Neural cell (in vitro differentiated cells): ENCODE measurements around the gene PIP4K2C.

Experiments
- EP300 ChIP-seq: fragments of 450-650 bp; conservative IDR thresholded peaks from 2 replicates; pipeline ENCODE4 v1.6.1; 2014; ENCODE audit warnings: antibody characterized with exemption, mild to moderate bottlenecking, moderate library complexity; ENCODE audit not compliant: poor library complexity, severe bottlenecking
- EZH2 ChIP-seq: fragments of 200-600, 300-800 bp; shearing (Covaris generic), sonication (generic); IDR thresholded peaks from 2 replicates; pipeline ENCODE4 v1.6.1; 2014; ENCODE audit warnings: antibody characterized with exemption, low read length, borderline replicate concordance, mild to moderate bottlenecking; ENCODE audit not compliant: insufficient read depth, poor library complexity, severe bottlenecking
- MXI1 ChIP-seq: fragments of 450-650 bp; conservative IDR thresholded peaks from 2 replicates; pipeline ENCODE4 v1.6.1; 2014; ENCODE audit warnings: antibody characterized with exemption, mild to moderate bottlenecking; ENCODE audit not compliant: poor library complexity, severe bottlenecking
- RAD21 ChIP-seq: fragments of 450-650 bp; conservative IDR thresholded peaks from 2 replicates; pipeline ENCODE4 v1.6.1; 2014; ENCODE audit warnings: antibody characterized with exemption, mild to moderate bottlenecking, moderate library complexity
- SMC3 ChIP-seq: fragments of 450-650 bp; conservative IDR thresholded peaks from 2 replicates; pipeline ENCODE4 v1.6.1; 2014; ENCODE audit warnings: antibody characterized with exemption, mild to moderate bottlenecking, moderate library complexity; ENCODE audit not compliant: poor library complexity
- TAF1 ChIP-seq: IDR thresholded peaks from 2 replicates; pipeline ENCODE4 v1.6.1; 2012; ENCODE audit warnings: low read depth
- TF ChIP-seq, protein P1 (sequence below): fragments of 450-650 bp; IDR thresholded peaks from 2 replicates; pipeline ENCODE4 v1.5.1; 2014; ENCODE audit warnings: antibody characterized with exemption, mild to moderate bottlenecking, moderate library complexity; ENCODE audit not compliant: poor library complexity, severe bottlenecking
- TF ChIP-seq, protein P2 (sequence below): IDR thresholded peaks from 2 replicates; pipeline ENCODE4 v1.6.1; 2012; ENCODE audit warnings: borderline replicate concordance

GRCh38 chr12:57604992-57605810, 14.2 kb downstream of the PIP4K2C start:
- TF ChIP-seq, protein P1, sequence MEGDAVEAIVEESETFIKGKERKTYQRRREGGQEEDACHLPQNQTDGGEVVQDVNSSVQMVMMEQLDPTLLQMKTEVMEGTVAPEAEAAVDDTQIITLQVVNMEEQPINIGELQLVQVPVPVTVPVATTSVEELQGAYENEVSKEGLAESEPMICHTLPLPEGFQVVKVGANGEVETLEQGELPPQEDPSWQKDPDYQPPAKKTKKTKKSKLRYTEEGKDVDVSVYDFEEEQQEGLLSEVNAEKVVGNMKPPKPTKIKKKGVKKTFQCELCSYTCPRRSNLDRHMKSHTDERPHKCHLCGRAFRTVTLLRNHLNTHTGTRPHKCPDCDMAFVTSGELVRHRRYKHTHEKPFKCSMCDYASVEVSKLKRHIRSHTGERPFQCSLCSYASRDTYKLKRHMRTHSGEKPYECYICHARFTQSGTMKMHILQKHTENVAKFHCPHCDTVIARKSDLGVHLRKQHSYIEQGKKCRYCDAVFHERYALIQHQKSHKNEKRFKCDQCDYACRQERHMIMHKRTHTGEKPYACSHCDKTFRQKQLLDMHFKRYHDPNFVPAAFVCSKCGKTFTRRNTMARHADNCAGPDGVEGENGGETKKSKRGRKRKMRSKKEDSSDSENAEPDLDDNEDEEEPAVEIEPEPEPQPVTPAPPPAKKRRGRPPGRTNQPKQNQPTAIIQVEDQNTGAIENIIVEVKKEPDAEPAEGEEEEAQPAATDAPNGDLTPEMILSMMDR = no peak
- TF ChIP-seq RAD21 = no peak
- TF ChIP-seq EP300 = no peak
- no peak for TF ChIP-seq TAF1
- TF ChIP-seq MXI1 = no peak
- TF ChIP-seq EZH2 = no peak
- TF ChIP-seq SMC3 = no peak
- TF ChIP-seq, protein P2, sequence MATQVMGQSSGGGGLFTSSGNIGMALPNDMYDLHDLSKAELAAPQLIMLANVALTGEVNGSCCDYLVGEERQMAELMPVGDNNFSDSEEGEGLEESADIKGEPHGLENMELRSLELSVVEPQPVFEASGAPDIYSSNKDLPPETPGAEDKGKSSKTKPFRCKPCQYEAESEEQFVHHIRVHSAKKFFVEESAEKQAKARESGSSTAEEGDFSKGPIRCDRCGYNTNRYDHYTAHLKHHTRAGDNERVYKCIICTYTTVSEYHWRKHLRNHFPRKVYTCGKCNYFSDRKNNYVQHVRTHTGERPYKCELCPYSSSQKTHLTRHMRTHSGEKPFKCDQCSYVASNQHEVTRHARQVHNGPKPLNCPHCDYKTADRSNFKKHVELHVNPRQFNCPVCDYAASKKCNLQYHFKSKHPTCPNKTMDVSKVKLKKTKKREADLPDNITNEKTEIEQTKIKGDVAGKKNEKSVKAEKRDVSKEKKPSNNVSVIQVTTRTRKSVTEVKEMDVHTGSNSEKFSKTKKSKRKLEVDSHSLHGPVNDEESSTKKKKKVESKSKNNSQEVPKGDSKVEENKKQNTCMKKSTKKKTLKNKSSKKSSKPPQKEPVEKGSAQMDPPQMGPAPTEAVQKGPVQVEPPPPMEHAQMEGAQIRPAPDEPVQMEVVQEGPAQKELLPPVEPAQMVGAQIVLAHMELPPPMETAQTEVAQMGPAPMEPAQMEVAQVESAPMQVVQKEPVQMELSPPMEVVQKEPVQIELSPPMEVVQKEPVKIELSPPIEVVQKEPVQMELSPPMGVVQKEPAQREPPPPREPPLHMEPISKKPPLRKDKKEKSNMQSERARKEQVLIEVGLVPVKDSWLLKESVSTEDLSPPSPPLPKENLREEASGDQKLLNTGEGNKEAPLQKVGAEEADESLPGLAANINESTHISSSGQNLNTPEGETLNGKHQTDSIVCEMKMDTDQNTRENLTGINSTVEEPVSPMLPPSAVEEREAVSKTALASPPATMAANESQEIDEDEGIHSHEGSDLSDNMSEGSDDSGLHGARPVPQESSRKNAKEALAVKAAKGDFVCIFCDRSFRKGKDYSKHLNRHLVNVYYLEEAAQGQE = no peak
